ENCODE measurements around the gene RFLNA. TPM values are rescaled to one million over a fixed set of nuclear protein-coding genes. Genes with fewer than 3 reads are reported as not detected.

The RFLNA gene
- polyA plus RNA-seq, 2 donors: 0.14 to 0.28 TPM

DNA sequence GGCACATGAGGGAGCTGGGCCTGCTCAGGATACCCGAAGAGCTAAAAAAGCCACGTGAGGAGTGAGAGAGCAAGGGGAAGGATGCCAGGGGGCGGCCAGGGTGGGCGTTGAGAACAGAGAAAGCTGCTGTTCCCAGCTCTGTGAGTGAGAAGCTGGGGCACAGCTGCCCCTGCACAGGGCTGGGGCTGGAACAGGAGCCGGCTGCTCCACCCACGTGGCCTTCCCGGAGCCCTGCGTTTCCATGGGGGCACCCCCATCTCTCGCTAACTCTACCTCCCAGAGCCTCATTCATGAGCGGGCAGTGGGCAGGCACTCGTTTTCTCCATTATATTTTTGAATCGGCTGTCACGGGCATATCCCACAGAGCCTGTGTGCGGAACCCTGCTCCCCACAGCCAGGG lies 42.7 kb downstream of the RFLNA start:
- H3K27ac ChIP-seq (ENCODE audit: low read depth in 2 of 2, low read length in 1 of 2): no peak overlapping the region
- H3K4me3 ChIP-seq (ENCODE audit: low read depth in 1 of 2, low read length in 2 of 2): no peak overlapping the region
- no peaks in the 10 kb centered on the region for H3K4me1 ChIP-seq (ENCODE audit: control insufficient read depth in 2 of 2, insufficient read depth in 2 of 2, low read length in 1 of 2)
- peaks cover 11 to 61% of the 10 kb centered on the region in 2 donors for H3K36me3 ChIP-seq (ENCODE audit: control insufficient read depth in 2 of 2, insufficient read depth in 2 of 2, low read length in 1 of 2)
- peaks cover 0 to 3% of the 10 kb centered on the region in 2 donors for H3K9me3 ChIP-seq (ENCODE audit: control insufficient read depth in 2 of 2, insufficient read depth in 1 of 2, low read depth in 1 of 2, low read length in 1 of 2)
- no peaks in the 10 kb centered on the region for H3K27me3 ChIP-seq (ENCODE audit: control insufficient read depth in 1 of 2, insufficient read depth in 2 of 2, low read length in 2 of 2)
- 79 to 81% methylated on average over 14 of the region's 14 CpGs for WGBS, 2 donors

DNA sequence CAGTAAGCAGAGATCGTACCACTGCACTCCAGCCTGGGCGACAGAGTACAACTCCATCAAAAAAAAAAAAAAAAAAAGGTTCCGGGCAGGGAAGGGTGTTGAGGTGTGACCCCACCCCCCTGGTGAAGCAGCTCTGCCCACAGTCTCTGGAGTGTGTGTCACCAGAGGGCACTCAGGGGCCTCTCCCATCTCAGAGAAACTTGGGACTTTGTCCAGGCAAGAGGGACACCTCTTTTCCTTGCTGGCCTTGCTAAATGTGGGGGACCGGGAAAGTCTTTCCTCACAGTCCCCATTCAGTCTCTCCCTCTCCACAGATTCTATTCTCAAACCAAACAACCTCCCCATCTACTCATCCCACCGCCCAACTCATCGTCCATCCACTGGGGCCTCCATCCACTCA lies 43.6 kb downstream of the RFLNA start:
- Histone ChIP-seq H3K4me3 (ENCODE audit: low read depth in 1 of 2, low read length in 2 of 2) (no peak overlapping the region), H3K36me3 (ENCODE audit: control insufficient read depth in 2 of 2, insufficient read depth in 2 of 2, low read length in 1 of 2) (peaks cover 16 to 62% of the 10 kb centered on the region in 2 donors), H3K27ac (ENCODE audit: low read depth in 2 of 2, low read length in 1 of 2) (no peak overlapping the region), H3K9me3 (ENCODE audit: control insufficient read depth in 2 of 2, insufficient read depth in 1 of 2, low read depth in 1 of 2, low read length in 1 of 2) (peaks cover 0 to 3% of the 10 kb centered on the region in 2 donors), H3K4me1 (ENCODE audit: control insufficient read depth in 2 of 2, insufficient read depth in 2 of 2, low read length in 1 of 2) (no peaks in the 10 kb centered on the region), H3K27me3 (ENCODE audit: control insufficient read depth in 1 of 2, insufficient read depth in 2 of 2, low read length in 2 of 2) (no peaks in the 10 kb centered on the region)
- 89 to 92% methylated on average over 5 to 6 of the region's 6 CpGs for WGBS, 2 donors

DNA sequence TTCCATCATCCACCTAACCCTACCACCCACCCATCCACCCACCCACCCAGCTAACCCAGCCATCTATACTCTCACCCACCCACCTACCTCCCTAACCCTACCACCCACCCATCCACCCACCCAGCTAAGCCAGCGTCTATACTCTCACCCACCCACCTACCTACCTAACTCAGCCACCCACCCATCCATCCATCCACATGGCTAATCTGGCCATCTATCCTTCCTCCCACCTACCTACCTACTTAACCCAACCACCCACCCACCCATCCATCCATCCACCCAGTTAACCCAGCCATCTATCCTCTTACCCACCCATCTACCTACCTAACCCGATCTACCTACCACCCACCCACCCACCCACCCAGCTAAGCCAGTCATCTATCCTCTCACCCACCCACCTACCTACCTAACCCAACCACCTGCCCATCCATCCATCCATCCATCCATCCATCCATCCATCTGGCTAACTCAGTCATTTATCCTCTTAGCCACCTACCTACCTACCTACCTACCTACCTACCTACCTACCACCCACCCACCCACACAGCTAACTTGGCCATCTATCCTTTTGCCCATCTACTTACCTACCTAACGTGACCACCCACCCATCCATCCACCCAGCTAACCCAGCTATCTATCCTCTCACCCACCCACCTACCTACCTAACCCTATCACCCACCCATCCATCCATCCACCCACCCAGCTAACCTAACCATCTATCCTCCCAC lies 44.1 kb downstream of the RFLNA start:
- Histone ChIP-seq H3K9me3 (ENCODE audit: control insufficient read depth in 2 of 2, insufficient read depth in 1 of 2, low read depth in 1 of 2, low read length in 1 of 2) (peaks cover 0 to 3% of the 10 kb centered on the region in 2 donors), H3K36me3 (ENCODE audit: control insufficient read depth in 2 of 2, insufficient read depth in 2 of 2, low read length in 1 of 2) (peaks cover 19 to 61% of the 10 kb centered on the region in 2 donors), H3K27ac (ENCODE audit: low read depth in 2 of 2, low read length in 1 of 2) (no peak overlapping the region), H3K4me1 (ENCODE audit: control insufficient read depth in 2 of 2, insufficient read depth in 2 of 2, low read length in 1 of 2) (no peaks in the 10 kb centered on the region), H3K27me3 (ENCODE audit: control insufficient read depth in 1 of 2, insufficient read depth in 2 of 2, low read length in 2 of 2) (no peaks in the 10 kb centered on the region), H3K4me3 (ENCODE audit: low read depth in 1 of 2, low read length in 2 of 2) (no peak overlapping the region)
- WGBS, 2 donors: 88 to 92% methylated on average over 3 of the region's 3 CpGs

DNA sequence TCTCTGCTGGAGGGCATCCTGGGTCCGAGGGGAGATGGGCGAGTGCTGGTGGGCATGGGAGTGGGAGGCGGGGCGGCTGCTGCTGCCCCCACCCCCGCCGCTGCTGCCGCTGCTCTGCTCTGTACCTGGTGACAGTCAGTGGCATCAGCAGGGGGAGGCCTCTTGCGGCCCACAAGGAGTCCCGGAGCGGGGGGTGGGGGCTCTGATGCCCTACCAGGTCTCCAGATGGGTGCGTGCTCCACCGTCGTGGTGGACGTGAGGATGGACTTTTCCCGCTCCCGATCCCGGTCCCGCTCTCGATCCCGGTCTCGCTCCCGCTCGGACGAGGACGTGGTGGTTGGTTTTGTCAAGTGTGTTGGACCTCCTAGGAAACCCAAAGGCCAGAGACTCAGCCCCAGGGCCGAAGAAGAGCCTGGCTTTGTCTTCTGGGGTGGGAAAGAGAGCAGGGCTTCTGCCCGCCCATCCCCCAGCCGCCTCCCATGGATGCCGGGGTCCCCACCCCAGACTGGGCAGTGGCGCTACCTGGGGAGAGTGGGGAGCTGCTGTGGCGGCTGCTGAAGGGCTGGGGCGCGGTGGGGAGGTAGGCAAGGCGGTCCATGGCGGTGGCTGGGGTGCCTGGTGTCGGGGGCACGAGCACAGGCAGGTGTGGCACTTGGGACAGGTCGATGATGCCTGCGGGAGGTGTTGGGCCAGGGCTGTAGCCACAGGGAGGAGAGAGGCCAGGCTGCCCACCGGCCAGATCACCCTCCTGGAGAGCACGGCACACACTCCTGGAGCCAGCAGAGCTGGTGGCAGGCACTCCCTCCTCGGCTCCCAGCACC lies 45.4 kb downstream of the RFLNA start:
- Histone ChIP-seq H3K36me3 (ENCODE audit: control insufficient read depth in 2 of 2, insufficient read depth in 2 of 2, low read length in 1 of 2) (peaks cover 15 to 61% of the 10 kb centered on the region in 2 donors), H3K9me3 (ENCODE audit: control insufficient read depth in 2 of 2, insufficient read depth in 1 of 2, low read depth in 1 of 2, low read length in 1 of 2) (peaks cover 0 to 3% of the 10 kb centered on the region in 2 donors), H3K4me3 (ENCODE audit: low read depth in 1 of 2, low read length in 2 of 2) (no peak overlapping the region), H3K27ac (ENCODE audit: low read depth in 2 of 2, low read length in 1 of 2) (no peak overlapping the region), H3K4me1 (ENCODE audit: control insufficient read depth in 2 of 2, insufficient read depth in 2 of 2, low read length in 1 of 2) (no peaks in the 10 kb centered on the region), H3K27me3 (ENCODE audit: control insufficient read depth in 1 of 2, insufficient read depth in 2 of 2, low read length in 2 of 2) (no peaks in the 10 kb centered on the region)
- WGBS, 2 donors: 93 to 94% methylated on average over 42 of the region's 42 CpGs

DNA sequence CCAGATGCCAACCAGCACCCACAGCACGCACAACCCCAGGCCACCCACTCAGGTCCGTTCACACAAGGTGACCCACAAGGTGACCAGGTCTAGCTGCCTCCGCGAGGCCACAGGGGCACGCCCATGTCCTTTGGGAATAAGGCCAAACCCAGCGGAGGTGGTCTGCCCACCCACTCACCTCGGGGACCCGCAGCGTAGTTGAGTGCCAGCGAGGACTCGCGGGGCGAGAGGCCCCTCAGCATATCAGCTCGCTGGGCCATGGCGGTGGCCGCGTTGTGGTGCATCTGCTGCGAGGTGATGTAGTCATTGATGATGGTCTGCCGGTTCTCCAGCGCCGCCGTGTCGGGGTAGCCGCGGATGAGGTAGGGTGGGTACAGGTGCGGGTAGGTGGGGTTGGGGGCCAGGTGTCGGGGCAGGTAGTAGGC lies 46.8 kb downstream of the RFLNA start:
- no peak overlapping the region for H3K27ac ChIP-seq (ENCODE audit: low read depth in 2 of 2, low read length in 1 of 2)
- 92 to 93% methylated on average over 26 to 27 of the region's 27 CpGs for WGBS, 2 donors
- H3K27me3 ChIP-seq (ENCODE audit: control insufficient read depth in 1 of 2, insufficient read depth in 2 of 2, low read length in 2 of 2): no peaks in the 10 kb centered on the region
- H3K4me3 ChIP-seq (ENCODE audit: low read depth in 1 of 2, low read length in 2 of 2): no peak overlapping the region
- H3K9me3 ChIP-seq (ENCODE audit: control insufficient read depth in 2 of 2, insufficient read depth in 1 of 2, low read depth in 1 of 2, low read length in 1 of 2): peaks cover 0 to 3% of the 10 kb centered on the region in 2 donors
- H3K36me3 ChIP-seq (ENCODE audit: control insufficient read depth in 2 of 2, insufficient read depth in 2 of 2, low read length in 1 of 2): peaks cover 19 to 62% of the 10 kb centered on the region in 2 donors
- H3K4me1 ChIP-seq (ENCODE audit: control insufficient read depth in 2 of 2, insufficient read depth in 2 of 2, low read length in 1 of 2): no peaks in the 10 kb centered on the region

DNA sequence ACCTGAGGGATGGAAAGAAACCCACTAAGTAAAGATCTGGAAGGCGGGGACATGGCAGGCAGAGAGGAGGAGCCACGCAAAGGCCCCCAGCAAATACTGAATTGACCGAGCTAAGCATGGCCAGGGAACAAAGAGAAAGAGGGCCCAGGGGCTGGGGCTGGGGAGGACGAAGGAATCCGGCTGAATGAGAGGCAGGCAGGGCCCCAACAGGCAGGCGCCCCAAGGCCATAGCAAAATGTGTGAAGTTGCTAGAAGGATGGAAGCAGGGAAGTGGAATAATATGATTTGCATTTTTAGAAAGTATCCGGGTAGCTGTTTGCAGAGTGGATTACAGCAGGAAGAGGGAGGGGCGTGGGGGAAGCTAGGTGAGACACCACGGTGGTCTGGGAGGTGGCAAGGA lies 49.1 kb downstream of the RFLNA start:
- peaks cover 0 to 2% of the 10 kb centered on the region in 2 donors for H3K4me1 ChIP-seq (ENCODE audit: control insufficient read depth in 2 of 2, insufficient read depth in 2 of 2, low read length in 1 of 2)
- H3K9me3 ChIP-seq (ENCODE audit: control insufficient read depth in 2 of 2, insufficient read depth in 1 of 2, low read depth in 1 of 2, low read length in 1 of 2): peaks cover 0 to 6% of the 10 kb centered on the region in 2 donors
- no peak overlapping the region for H3K27ac ChIP-seq (ENCODE audit: low read depth in 2 of 2, low read length in 1 of 2)
- H3K36me3 ChIP-seq (ENCODE audit: control insufficient read depth in 2 of 2, insufficient read depth in 2 of 2, low read length in 1 of 2): peaks cover 19 to 67% of the 10 kb centered on the region in 2 donors
- 79 to 82% methylated on average over 9 of the region's 9 CpGs for WGBS, 2 donors
- H3K27me3 ChIP-seq (ENCODE audit: control insufficient read depth in 1 of 2, insufficient read depth in 2 of 2, low read length in 2 of 2): no peaks in the 10 kb centered on the region
- H3K4me3 ChIP-seq (ENCODE audit: low read depth in 1 of 2, low read length in 2 of 2): no peak overlapping the region

DNA sequence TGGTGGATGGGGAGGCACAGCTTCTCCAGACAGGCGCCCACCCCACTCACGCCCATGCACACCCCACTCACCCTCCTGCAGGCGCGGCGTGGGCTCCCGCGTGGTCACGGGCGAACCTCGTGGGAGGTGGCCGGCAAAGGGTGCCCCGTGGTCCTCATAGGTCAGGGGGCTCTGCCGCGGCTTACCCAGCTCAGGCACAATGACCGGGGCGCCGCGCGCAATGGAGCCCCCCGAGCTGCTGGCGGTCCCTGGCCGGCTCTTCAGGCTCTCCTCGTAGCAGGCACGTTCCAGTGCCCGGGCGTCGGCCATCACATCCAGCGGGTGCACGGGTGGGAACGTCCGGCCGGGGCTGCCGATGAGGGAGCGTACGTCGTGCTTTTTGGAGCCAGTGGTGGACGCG lies 49.6 kb downstream of the RFLNA start:
- WGBS, 2 donors: 94 to 97% methylated on average over 33 to 38 of the region's 38 CpGs
- no peaks in the 10 kb centered on the region for H3K27me3 ChIP-seq (ENCODE audit: control insufficient read depth in 1 of 2, insufficient read depth in 2 of 2, low read length in 2 of 2)

DNA sequence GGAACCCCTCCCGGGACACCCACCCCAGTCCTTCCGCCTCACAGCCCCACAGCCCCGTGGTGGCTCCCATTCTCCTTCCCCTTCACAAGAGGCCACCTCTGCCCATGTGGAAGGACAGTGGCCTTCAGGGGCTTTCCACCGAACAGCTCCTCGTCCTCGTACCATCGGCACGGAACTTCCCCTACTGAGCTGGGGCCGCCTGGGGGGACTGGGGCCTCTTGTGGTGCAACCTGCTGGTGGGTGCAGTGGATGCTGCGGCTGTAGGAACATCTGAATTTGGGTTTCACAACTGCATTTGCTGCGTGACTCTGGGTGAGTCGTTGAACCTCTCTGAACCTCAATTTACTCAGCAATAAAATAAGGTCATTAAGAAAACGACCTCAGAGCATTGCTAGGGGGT lies 50.9 kb downstream of the RFLNA start:
- Histone ChIP-seq H3K4me1 (ENCODE audit: control insufficient read depth in 2 of 2, insufficient read depth in 2 of 2, low read length in 1 of 2) (peaks cover 0 to 2% of the 10 kb centered on the region in 2 donors), H3K4me3 (ENCODE audit: low read depth in 1 of 2, low read length in 2 of 2) (no peak overlapping the region), H3K27me3 (ENCODE audit: control insufficient read depth in 1 of 2, insufficient read depth in 2 of 2, low read length in 2 of 2) (no peaks in the 10 kb centered on the region), H3K9me3 (ENCODE audit: control insufficient read depth in 2 of 2, insufficient read depth in 1 of 2, low read depth in 1 of 2, low read length in 1 of 2) (peaks cover 0 to 6% of the 10 kb centered on the region in 2 donors), H3K36me3 (ENCODE audit: control insufficient read depth in 2 of 2, insufficient read depth in 2 of 2, low read length in 1 of 2) (peaks cover 26 to 70% of the 10 kb centered on the region in 2 donors), H3K27ac (ENCODE audit: low read depth in 2 of 2, low read length in 1 of 2) (no peak overlapping the region)
- WGBS, 2 donors: 84 to 91% methylated on average over 13 of the region's 13 CpGs

More for the DNA sequence above, 49.6 kb downstream of the RFLNA start:
- peaks cover 19 to 68% of the 10 kb centered on the region in 2 donors for H3K36me3 ChIP-seq (ENCODE audit: control insufficient read depth in 2 of 2, insufficient read depth in 2 of 2, low read length in 1 of 2)
- peaks cover 0 to 6% of the 10 kb centered on the region in 2 donors for H3K9me3 ChIP-seq (ENCODE audit: control insufficient read depth in 2 of 2, insufficient read depth in 1 of 2, low read depth in 1 of 2, low read length in 1 of 2)
- peaks cover 0 to 2% of the 10 kb centered on the region in 2 donors for H3K4me1 ChIP-seq (ENCODE audit: control insufficient read depth in 2 of 2, insufficient read depth in 2 of 2, low read length in 1 of 2)
- no peak overlapping the region for H3K27ac ChIP-seq (ENCODE audit: low read depth in 2 of 2, low read length in 1 of 2)
- H3K4me3 ChIP-seq (ENCODE audit: low read depth in 1 of 2, low read length in 2 of 2): no peak overlapping the region

DNA sequence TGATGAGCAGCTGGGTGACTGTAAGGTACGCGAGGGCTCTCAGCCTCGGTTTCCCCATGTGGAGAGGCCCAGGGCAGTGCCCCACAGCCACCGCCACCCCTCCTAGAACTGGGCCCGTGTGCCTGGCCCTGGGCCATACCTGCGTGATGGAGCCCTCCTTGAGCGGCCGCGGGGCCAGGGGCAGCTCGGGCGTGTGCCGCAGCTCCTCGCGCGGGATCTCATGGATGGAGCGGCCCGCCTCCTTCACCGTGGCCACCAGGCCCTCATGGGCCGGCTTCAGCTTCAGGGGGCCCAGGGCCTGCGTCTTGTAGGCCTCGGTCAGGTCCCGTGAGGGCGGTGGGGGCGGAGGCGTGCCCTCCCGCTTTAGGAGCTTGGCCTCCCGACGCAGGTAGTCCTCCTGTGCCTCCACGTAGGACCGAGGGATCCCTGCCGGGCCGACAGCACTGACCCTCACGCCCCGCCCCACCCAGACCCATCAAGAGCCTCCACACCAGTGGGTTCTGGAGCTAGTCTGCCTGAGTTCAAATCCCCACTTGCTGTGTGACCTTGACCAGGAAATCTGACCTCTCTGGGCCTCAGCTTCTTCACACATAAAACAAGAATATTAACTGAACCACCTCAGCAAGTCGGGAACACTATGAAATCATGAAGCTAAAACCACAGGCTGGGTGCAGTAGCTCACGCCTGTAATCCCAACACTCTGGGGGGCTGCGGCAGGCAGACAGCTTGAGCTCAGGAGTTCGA lies 51.7 kb downstream of the RFLNA start:
- H3K4me3 ChIP-seq (ENCODE audit: low read depth in 1 of 2, low read length in 2 of 2): no peak overlapping the region
- peaks cover 0 to 4% of the 10 kb centered on the region in 2 donors for H3K9me3 ChIP-seq (ENCODE audit: control insufficient read depth in 2 of 2, insufficient read depth in 1 of 2, low read depth in 1 of 2, low read length in 1 of 2)
- no peaks in the 10 kb centered on the region for H3K27me3 ChIP-seq (ENCODE audit: control insufficient read depth in 1 of 2, insufficient read depth in 2 of 2, low read length in 2 of 2)
- peaks cover 25 to 70% of the 10 kb centered on the region in 2 donors for H3K36me3 ChIP-seq (ENCODE audit: control insufficient read depth in 2 of 2, insufficient read depth in 2 of 2, low read length in 1 of 2)
- 93% methylated on average over 38 of the region's 38 CpGs for WGBS, 2 donors
- H3K4me1 ChIP-seq (ENCODE audit: control insufficient read depth in 2 of 2, insufficient read depth in 2 of 2, low read length in 1 of 2): peaks cover 0 to 2% of the 10 kb centered on the region in 2 donors
- no peak overlapping the region for H3K27ac ChIP-seq (ENCODE audit: low read depth in 2 of 2, low read length in 1 of 2)
